Breast epithelium (tissue), 3 donors: ENCODE measurements around the gene TLE6.

ENCODE experiments used
- POLR2A ChIP-seq: fragments of 450-650 bp; IDR thresholded peaks from one replicate; pipeline ENCODE4 v1.6.1; 2016; ENCODE audit warnings: antibody characterized with exemption, mild to moderate bottlenecking, moderate library complexity
- POLR2AphosphoS5 ChIP-seq, 3 donors: sonication (generic); formaldehyde crosslinking; IDR thresholded peaks; one replicate each; pipeline ENCODE4 v1.6.1; 2017; ENCODE audit warnings: antibody characterized with exemption in 3 of 3
- TF ChIP-seq, protein P1 (sequence below), 3 donors: fragments of 450-650 bp; IDR thresholded peaks; one replicate each; pipeline ENCODE4 v1.5.1; 2016 to 2017; ENCODE audit warnings: antibody characterized with exemption in 3 of 3, mild to moderate bottlenecking in 3 of 3, moderate library complexity in 3 of 3

DNA sequence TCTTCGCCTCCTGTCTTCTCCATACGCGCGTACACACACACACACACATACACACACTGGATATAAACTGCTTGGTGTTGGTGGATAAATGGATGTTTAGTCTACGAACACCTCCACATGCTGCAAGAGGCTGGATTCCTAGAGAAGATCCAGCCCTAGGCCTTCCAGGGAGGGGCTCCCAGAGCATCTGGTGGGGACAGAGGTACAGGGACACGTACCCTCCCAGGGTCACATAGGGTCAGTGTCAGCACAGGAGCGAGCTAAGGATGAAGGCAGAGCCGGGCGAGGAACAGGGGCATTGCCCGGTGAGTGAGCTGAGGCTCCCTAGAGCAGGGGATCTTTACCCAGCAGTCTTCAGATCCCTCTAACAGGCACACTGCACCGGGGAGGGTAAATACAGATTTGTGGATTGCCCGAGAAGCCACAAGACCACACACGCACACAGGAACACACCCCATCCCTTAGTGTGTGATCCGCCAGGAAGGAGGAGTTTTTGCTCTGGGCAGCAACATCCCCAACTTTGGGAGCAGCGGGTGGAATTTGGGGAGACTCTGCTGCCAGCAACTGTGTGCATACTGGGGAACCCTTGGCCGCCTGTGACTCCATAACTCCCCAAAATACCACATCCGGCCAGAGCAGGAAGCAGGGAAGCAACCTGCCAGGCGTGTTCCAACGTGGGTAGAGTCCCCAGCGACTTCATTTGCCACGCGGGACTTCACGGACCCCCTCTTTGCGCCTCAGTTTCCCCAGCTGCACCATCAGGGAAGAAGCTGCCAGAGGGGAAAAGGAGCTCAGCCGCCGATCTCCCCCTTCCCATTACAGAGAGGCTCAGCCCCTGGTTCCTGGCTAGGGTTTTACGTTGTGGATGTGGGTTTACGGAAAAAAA, 57.5 kb downstream of the TLE6 start:
- TF ChIP-seq POLR2A (no peak), POLR2AphosphoS5 (IDR thresholded peaks at IDR 0.05) (no peak)
- TF ChIP-seq, protein P1, sequence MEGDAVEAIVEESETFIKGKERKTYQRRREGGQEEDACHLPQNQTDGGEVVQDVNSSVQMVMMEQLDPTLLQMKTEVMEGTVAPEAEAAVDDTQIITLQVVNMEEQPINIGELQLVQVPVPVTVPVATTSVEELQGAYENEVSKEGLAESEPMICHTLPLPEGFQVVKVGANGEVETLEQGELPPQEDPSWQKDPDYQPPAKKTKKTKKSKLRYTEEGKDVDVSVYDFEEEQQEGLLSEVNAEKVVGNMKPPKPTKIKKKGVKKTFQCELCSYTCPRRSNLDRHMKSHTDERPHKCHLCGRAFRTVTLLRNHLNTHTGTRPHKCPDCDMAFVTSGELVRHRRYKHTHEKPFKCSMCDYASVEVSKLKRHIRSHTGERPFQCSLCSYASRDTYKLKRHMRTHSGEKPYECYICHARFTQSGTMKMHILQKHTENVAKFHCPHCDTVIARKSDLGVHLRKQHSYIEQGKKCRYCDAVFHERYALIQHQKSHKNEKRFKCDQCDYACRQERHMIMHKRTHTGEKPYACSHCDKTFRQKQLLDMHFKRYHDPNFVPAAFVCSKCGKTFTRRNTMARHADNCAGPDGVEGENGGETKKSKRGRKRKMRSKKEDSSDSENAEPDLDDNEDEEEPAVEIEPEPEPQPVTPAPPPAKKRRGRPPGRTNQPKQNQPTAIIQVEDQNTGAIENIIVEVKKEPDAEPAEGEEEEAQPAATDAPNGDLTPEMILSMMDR (IDR thresholded peaks at IDR 0.05), result no peak
